ENCODE measurements around the gene SRSF4. TPM values are rescaled to one million over a fixed set of nuclear protein-coding genes. Genes with fewer than 3 reads are reported as not detected.

The SRSF4 gene
- total RNA-seq, 1 donor: 44.4 TPM

- no peak for TF ChIP-seq CTCF (IDR thresholded peaks at IDR 0.05; ENCODE audit: insufficient read depth, low read length)
- DNase-seq (ENCODE audit: low read depth): peak; percentile 53
- peak overlapping the region; percentile 90 for H3K4me3 ChIP-seq (ENCODE audit: low read depth, low read length)
Measured at GRCh38 chr1:29179641-29180184, 2.0 kb downstream of the SRSF4 start.

- no peak for TF ChIP-seq CTCF (IDR thresholded peaks at IDR 0.05; ENCODE audit: insufficient read depth, low read length)
- DNase-seq (ENCODE audit: low read depth): no peak
Measured at GRCh38 chr1:29177022-29177705, 4.5 kb downstream of the SRSF4 start.

GRCh38 chr1:29176576-29176975, 5.1 kb downstream of the SRSF4 start:
- TF ChIP-seq CTCF (IDR thresholded peaks at IDR 0.05; ENCODE audit: insufficient read depth, low read length): no peak
- no peak for DNase-seq (ENCODE audit: low read depth)
- no peak overlapping the region for H3K4me3 ChIP-seq (ENCODE audit: low read depth, low read length)

More at GRCh38 chr1:29177022-29177705, 4.5 kb downstream of the SRSF4 start:
- H3K4me3 ChIP-seq (ENCODE audit: low read depth, low read length): no peak overlapping the region

GRCh38 chr1:29172415-29172939, 9.2 kb downstream of the SRSF4 start:
- H3K4me3 ChIP-seq (ENCODE audit: low read depth, low read length): no peak overlapping the region
- TF ChIP-seq CTCF (IDR thresholded peaks at IDR 0.05; ENCODE audit: insufficient read depth, low read length): no peak
- DNase-seq (ENCODE audit: low read depth): no peak

- no peak overlapping the region for H3K4me3 ChIP-seq (ENCODE audit: low read depth, low read length)
- TF ChIP-seq CTCF (IDR thresholded peaks at IDR 0.05; ENCODE audit: insufficient read depth, low read length): no peak
- DNase-seq (ENCODE audit: low read depth): no peak
Measured at GRCh38 chr1:29171521-29171920, 10.2 kb downstream of the SRSF4 start.

- DNase-seq (ENCODE audit: low read depth): peak; percentile 54
- TF ChIP-seq CTCF (IDR thresholded peaks at IDR 0.05; ENCODE audit: insufficient read depth, low read length): no peak
- H3K4me3 ChIP-seq (ENCODE audit: low read depth, low read length): no peak overlapping the region
Measured at GRCh38 chr1:29171089-29171488, 10.6 kb downstream of the SRSF4 start.
